DND-41 (cell line): ENCODE measurements around the gene SERTM2.

Experiments used
- ATAC-seq: fragments of 200-7000 bp; cut with Tn5 transposase; 3 replicates; pipeline ENCODE4 v1.9.1; 2021; ENCODE audit warnings: low read depth; ENCODE audit not compliant: insufficient read depth
- DNase-seq: peaks from one replicate; pipeline ENCODE4 v3.0.0-alpha.2; 2020
- H2AFZ ChIP-seq: 2 replicates; pipeline ENCODE4 v1.6.0; 2012; ENCODE audit warnings: low read depth, low read length
- H3K27ac ChIP-seq: 2 replicates; pipeline ENCODE4 v1.5.1; 2012; ENCODE audit warnings: low read length, inconsistent platforms
- H3K27me3 ChIP-seq: fragments of 200-600 bp; sonication (generic); 2 replicates; pipeline ENCODE4 v1.6.0; 2012; ENCODE audit warnings: low read length, mild to moderate bottlenecking, inconsistent platforms; ENCODE audit not compliant: insufficient read depth, poor library complexity
- H3K36me3 ChIP-seq: 2 replicates; pipeline ENCODE4 v1.5.1; 2012; ENCODE audit warnings: low read length, inconsistent platforms; ENCODE audit not compliant: insufficient read depth
- H3K4me1 ChIP-seq: 2 replicates; pipeline ENCODE4 v1.5.1; 2012; ENCODE audit warnings: mild to moderate bottlenecking, low read length; ENCODE audit not compliant: insufficient read depth
- H3K4me2 ChIP-seq: 2 replicates; pipeline ENCODE4 v1.6.0; 2012; ENCODE audit warnings: mild to moderate bottlenecking, moderate library complexity, low read length, inconsistent platforms; ENCODE audit not compliant: insufficient read depth
- H3K4me3 ChIP-seq, 2 experiments: fragments of 200-600 bp in 1 of 2; shearing (Covaris generic) in 1 of 2; 2 replicates each; pipeline ENCODE4 v1.5.1; 2012 to 2016; ENCODE audit warnings: inconsistent platforms in 2 of 2, low read length in 2 of 2, mild to moderate bottlenecking in 2 of 2, low read depth in 1 of 2, moderate library complexity in 1 of 2
- H3K79me2 ChIP-seq: 2 replicates; pipeline ENCODE4 v1.6.0; 2012; ENCODE audit warnings: low read length, inconsistent platforms; ENCODE audit not compliant: insufficient read depth
- H3K9ac ChIP-seq: 2 replicates; pipeline ENCODE4 v1.6.0; 2012; ENCODE audit warnings: low read depth, mild to moderate bottlenecking, inconsistent platforms, low read length, moderate library complexity
- H3K9me3 ChIP-seq: 2 replicates; pipeline ENCODE4 v1.5.1; 2012; ENCODE audit warnings: low read length, moderate library complexity, mild to moderate bottlenecking, inconsistent platforms; ENCODE audit not compliant: insufficient read depth, severe bottlenecking
- H4K20me1 ChIP-seq: 2 replicates; pipeline ENCODE4 v1.6.0; 2012; ENCODE audit warnings: low read length; ENCODE audit not compliant: insufficient read depth
- EZH2 ChIP-seq: IDR thresholded peaks from 3 replicates; pipeline ENCODE4 v1.6.1; 2012; ENCODE audit warnings: borderline replicate concordance, low read depth, mild to moderate bottlenecking, moderate library complexity, low read length, inconsistent platforms; ENCODE audit not compliant: severe bottlenecking
- TF ChIP-seq, protein P1 (sequence below): IDR thresholded peaks from 2 replicates; pipeline ENCODE4 v1.5.1; 2012; ENCODE audit warnings: borderline replicate concordance, low read length, moderate library complexity, mild to moderate bottlenecking; ENCODE audit not compliant: poor library complexity, severe bottlenecking; ENCODE audit errors: extremely low read depth

The SERTM2 gene

DNA sequence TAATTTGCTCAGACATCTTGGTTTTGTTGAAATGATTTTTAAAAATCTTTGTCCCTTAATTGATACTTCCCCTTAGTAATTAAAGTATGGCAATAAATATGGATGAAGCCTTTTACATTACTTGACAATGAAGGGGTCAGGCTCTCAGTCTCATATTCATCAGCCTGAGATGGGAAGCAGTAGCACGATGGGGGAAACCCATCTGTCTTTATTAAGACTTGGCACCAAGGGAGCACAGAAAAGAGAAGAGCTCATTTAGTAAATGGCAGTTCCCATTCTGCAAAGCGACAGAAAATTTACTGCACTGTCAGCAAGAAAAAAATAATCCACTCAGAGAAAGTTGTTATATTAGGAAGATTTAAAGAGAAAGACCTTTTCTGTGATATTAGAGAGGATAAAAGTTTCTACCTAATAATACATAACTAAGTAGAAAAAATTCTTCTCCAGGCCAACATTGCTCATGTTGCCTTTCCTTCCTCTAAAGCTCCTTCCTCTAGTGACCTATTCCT, 7.9 kb upstream of the SERTM2 start:
- no peaks in the 10 kb centered on the region for H4K20me1 ChIP-seq
- H3K27me3 ChIP-seq, result no peaks in the 10 kb centered on the region
- H3K27ac ChIP-seq, result no peak overlapping the region
- no peak overlapping the region for H3K9ac ChIP-seq
- DNase-seq (no peak), ATAC-seq (no peak)
- H3K4me3 ChIP-seq, result no peak overlapping the region
- no peaks in the 10 kb centered on the region for H3K79me2 ChIP-seq
- H3K4me1 ChIP-seq, result no peaks in the 10 kb centered on the region
- no peaks in the 10 kb centered on the region for H3K9me3 ChIP-seq
- H2AFZ ChIP-seq, result no peak overlapping the region
- H3K36me3 ChIP-seq, result no peaks in the 10 kb centered on the region
- TF ChIP-seq EZH2, result no peak
- TF ChIP-seq, protein P1, sequence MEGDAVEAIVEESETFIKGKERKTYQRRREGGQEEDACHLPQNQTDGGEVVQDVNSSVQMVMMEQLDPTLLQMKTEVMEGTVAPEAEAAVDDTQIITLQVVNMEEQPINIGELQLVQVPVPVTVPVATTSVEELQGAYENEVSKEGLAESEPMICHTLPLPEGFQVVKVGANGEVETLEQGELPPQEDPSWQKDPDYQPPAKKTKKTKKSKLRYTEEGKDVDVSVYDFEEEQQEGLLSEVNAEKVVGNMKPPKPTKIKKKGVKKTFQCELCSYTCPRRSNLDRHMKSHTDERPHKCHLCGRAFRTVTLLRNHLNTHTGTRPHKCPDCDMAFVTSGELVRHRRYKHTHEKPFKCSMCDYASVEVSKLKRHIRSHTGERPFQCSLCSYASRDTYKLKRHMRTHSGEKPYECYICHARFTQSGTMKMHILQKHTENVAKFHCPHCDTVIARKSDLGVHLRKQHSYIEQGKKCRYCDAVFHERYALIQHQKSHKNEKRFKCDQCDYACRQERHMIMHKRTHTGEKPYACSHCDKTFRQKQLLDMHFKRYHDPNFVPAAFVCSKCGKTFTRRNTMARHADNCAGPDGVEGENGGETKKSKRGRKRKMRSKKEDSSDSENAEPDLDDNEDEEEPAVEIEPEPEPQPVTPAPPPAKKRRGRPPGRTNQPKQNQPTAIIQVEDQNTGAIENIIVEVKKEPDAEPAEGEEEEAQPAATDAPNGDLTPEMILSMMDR, result no peak
- no peak overlapping the region for H3K4me2 ChIP-seq

DNA sequence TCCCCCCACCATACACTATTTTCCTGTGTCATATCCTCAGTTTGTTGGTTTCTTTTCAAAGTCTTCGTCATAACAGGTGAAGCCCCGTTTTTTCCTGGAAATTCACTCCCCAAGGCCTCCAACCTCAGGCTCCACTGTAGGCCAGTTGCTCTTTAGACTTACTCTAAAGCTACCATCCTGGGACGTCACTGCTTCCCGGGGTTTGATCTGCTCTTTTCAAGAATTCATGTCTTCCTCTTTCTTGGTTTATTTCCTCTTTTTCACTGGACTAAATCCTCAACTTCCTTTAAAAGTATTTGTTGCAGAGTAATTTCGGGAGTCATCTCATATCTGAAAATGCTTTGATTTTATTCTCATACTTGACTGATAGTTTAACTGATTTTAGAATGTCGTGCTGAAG, 6.5 kb upstream of the SERTM2 start:
- no peak overlapping the region for H3K27ac ChIP-seq
- no peaks in the 10 kb centered on the region for H4K20me1 ChIP-seq
- no peak overlapping the region for H3K4me2 ChIP-seq
- TF ChIP-seq EZH2, result no peak
- TF ChIP-seq, protein P1, result no peak
- no peaks in the 10 kb centered on the region for H3K9me3 ChIP-seq
- H3K4me1 ChIP-seq, result no peaks in the 10 kb centered on the region
- ATAC-seq, result no peak
- no peak for DNase-seq
- H3K79me2 ChIP-seq, result no peaks in the 10 kb centered on the region
- H3K4me3 ChIP-seq, result no peak overlapping the region
- H3K27me3 ChIP-seq, result no peaks in the 10 kb centered on the region
- H3K9ac ChIP-seq, result no peak overlapping the region
- no peak overlapping the region for H2AFZ ChIP-seq
- H3K36me3 ChIP-seq, result no peaks in the 10 kb centered on the region

DNA sequence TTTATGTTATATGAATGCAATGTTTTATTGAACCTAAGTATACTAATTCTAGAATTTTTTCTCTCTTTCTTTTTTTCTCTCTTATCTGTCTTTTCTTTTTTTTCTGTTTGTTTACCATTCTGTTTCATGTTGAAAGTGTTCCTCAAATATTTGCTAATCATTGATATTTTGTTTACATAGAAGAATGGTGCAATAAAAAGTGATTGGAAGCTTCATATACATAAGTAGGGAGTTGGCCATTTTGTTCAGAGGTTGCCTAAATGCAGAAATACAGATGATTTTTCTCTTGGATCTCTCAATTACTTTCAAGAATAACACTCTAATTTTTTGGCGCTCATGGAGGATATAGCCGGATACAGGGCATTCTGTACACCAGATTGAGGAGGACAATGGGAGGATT, 5.7 kb upstream of the SERTM2 start:
- DNase-seq (no peak), ATAC-seq (no peak)
- H3K9me3 ChIP-seq, result no peaks in the 10 kb centered on the region
- H2AFZ ChIP-seq, result no peak overlapping the region
- H4K20me1 ChIP-seq, result no peaks in the 10 kb centered on the region
- H3K36me3 ChIP-seq, result no peaks in the 10 kb centered on the region
- no peak overlapping the region for H3K4me3 ChIP-seq
- no peak overlapping the region for H3K4me2 ChIP-seq
- H3K9ac ChIP-seq, result no peak overlapping the region
- H3K27me3 ChIP-seq, result no peaks in the 10 kb centered on the region
- no peaks in the 10 kb centered on the region for H3K4me1 ChIP-seq
- TF ChIP-seq, protein P1, result no peak
- no peak for TF ChIP-seq EZH2
- no peak overlapping the region for H3K27ac ChIP-seq
- no peaks in the 10 kb centered on the region for H3K79me2 ChIP-seq

DNA sequence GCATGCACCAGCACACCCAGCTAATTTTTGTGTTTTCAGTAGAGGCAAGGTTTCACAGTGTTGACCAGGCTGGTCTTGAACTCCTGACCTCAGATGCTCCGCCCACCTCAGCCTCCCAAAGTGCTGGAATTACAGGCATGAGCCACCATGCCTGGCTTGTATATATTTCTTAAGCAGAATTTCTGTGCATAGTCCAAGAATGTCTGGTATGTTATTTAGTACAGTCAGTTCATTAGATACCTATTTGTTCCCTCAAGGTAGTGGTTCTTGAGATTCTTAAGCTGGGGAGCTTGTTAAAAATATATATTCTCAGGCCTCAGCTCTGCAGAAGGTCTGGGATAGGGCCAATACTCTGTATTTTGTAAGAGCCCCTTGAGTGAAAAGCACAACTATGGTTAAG, 4.6 kb upstream of the SERTM2 start:
- no peaks in the 10 kb centered on the region for H3K79me2 ChIP-seq
- DNase-seq (no peak), ATAC-seq (no peak)
- H3K9ac ChIP-seq, result no peak overlapping the region
- no peak overlapping the region for H2AFZ ChIP-seq
- no peaks in the 10 kb centered on the region for H3K9me3 ChIP-seq
- no peak overlapping the region for H3K4me3 ChIP-seq
- no peaks in the 10 kb centered on the region for H3K36me3 ChIP-seq
- TF ChIP-seq, protein P1, result no peak
- no peak for TF ChIP-seq EZH2
- no peaks in the 10 kb centered on the region for H3K27me3 ChIP-seq
- H3K27ac ChIP-seq, result no peak overlapping the region
- H3K4me2 ChIP-seq, result no peak overlapping the region
- no peaks in the 10 kb centered on the region for H4K20me1 ChIP-seq
- H3K4me1 ChIP-seq, result no peaks in the 10 kb centered on the region
